SK-N-MC (cell line): ENCODE measurements around the gene SPACA4.
A peak's percentile ranks its signal among the peaks of the same experiment; 100 is the strongest.
"Not testable (repeated sequence)": the region's sequence is repeated elsewhere in the genome, so short reads cannot be mapped to it uniquely, and the experiment has no call there.

ENCODE experiments used
- DNase-seq: peaks from one replicate; pipeline ENCODE4 v3.0.0-alpha.2; 2011; ENCODE audit warnings: low read depth, low spot score
- H3K27ac ChIP-seq: fragments of 200-600 bp; sonication (generic); 2 replicates; pipeline ENCODE4 v1.5.1; 2016; ENCODE audit warnings: mixed run types
- H3K36me3 ChIP-seq: fragments of 200-600 bp; sonication (generic); 2 replicates; pipeline ENCODE4 v1.6.1; 2017; ENCODE audit warnings: antibody characterized with exemption, low read length, mixed read lengths; ENCODE audit not compliant: insufficient read depth
- H3K4me3 ChIP-seq: fragments of 200-600 bp; sonication (generic); 2 replicates; pipeline ENCODE4 v1.5.1; 2016
- H3K9ac ChIP-seq: fragments of 200-600 bp; sonication (generic); 2 replicates; pipeline ENCODE4 v1.8.0; 2017; ENCODE audit warnings: mixed run types, mixed read lengths; ENCODE audit not compliant: insufficient read length
- H3K9me3 ChIP-seq: fragments of 200-600 bp; sonication (generic); 2 replicates; pipeline ENCODE4 v1.6.1; 2017; ENCODE audit warnings: low read depth, mild to moderate bottlenecking, antibody characterized with exemption, low read length, moderate library complexity, mixed read lengths
- EZH2 ChIP-seq: fragments of 200-600 bp; sonication (generic); IDR thresholded peaks from one replicate; pipeline ENCODE4 v1.6.1; 2017; ENCODE audit warnings: antibody characterized with exemption
- FOXP2 ChIP-seq: optimal IDR thresholded peaks from 2 replicates; pipeline ENCODE3; 2011; ENCODE audit warnings: mild to moderate bottlenecking, moderate library complexity; ENCODE audit not compliant: insufficient read depth; ENCODE audit errors: extremely low read length, control extremely low read depth
- POLR2AphosphoS5 ChIP-seq: IDR thresholded peaks from 2 replicates; pipeline ENCODE4 v1.6.1; 2012; ENCODE audit warnings: mild to moderate bottlenecking, low read depth, low read length, borderline replicate concordance

SPACA4 gene

GRCh38 chr19:48571378-48572162, 35.0 kb upstream of the SPACA4 start:
- Histone ChIP-seq H3K36me3 (no peaks in the 10 kb centered on the region), H3K27ac (no peak overlapping the region), H3K9me3 (no peaks in the 10 kb centered on the region), H3K4me3 (no peak overlapping the region), H3K9ac (no peak overlapping the region)
- no peak for DNase-seq
- no peak for TF ChIP-seq EZH2

- Histone ChIP-seq H3K4me3 (no peak overlapping the region), H3K9ac (no peak overlapping the region), H3K36me3 (no peaks in the 10 kb centered on the region), H3K9me3 (no peaks in the 10 kb centered on the region), H3K27ac (no peak overlapping the region)
- DNase-seq, result no peak
- no peak for TF ChIP-seq POLR2AphosphoS5
- TF ChIP-seq FOXP2, result no peak
- TF ChIP-seq EZH2, result no peak
Measured at GRCh38 chr19:48573163-48573505, 33.4 kb upstream of the SPACA4 start.

- TF ChIP-seq EZH2 (no peak), FOXP2 (no peak), POLR2AphosphoS5 (no peak)
- Histone ChIP-seq H3K9ac (no peak overlapping the region), H3K36me3 (no peaks in the 10 kb centered on the region), H3K27ac (no peak overlapping the region), H3K9me3 (no peaks in the 10 kb centered on the region), H3K4me3 (no peak overlapping the region)
- DNase-seq, result no peak
Measured at GRCh38 chr19:48575931-48576622, 30.5 kb upstream of the SPACA4 start.

GRCh38 chr19:48577908-48578307, 28.6 kb upstream of the SPACA4 start:
- not testable (repeated sequence) for H3K4me3 ChIP-seq, DNase-seq, H3K36me3 ChIP-seq, H3K9ac ChIP-seq, H3K27ac ChIP-seq, H3K9me3 ChIP-seq

GRCh38 chr19:48578891-48579290, 27.7 kb upstream of the SPACA4 start:
- TF ChIP-seq EZH2 (no peak), POLR2AphosphoS5 (no peak), FOXP2 (no peak)
- Histone ChIP-seq H3K9me3 (no peaks in the 10 kb centered on the region), H3K27ac (no peak overlapping the region), H3K4me3 (no peak overlapping the region), H3K9ac (no peak overlapping the region), H3K36me3 (no peaks in the 10 kb centered on the region)
- no peak for DNase-seq

DNA sequence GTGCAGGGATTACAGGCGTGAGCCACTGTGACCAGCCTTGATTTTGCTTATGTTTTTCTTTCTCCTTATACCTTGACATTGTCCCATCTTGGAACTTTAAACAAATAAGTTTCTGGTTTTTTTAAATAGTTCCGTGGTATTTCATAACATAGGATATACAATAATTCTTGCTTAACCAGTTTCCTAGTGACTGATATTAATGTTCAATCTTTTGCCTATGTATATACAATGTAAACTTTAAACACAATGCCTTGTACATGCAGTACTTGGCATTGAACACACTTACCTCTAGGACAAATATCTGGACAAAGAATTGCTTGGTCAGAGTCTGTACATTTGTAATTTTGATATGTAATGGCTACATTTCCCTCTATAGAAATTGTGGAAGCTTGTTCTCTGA, 24.4 kb upstream of the SPACA4 start:
- H3K36me3 ChIP-seq, result no peaks in the 10 kb centered on the region
- H3K9ac ChIP-seq, result no peak overlapping the region
- no peak for DNase-seq
- no peak overlapping the region for H3K4me3 ChIP-seq
- TF ChIP-seq EZH2 (no peak), FOXP2 (no peak)
- H3K27ac ChIP-seq, result no peak overlapping the region
- no peaks in the 10 kb centered on the region for H3K9me3 ChIP-seq

DNA sequence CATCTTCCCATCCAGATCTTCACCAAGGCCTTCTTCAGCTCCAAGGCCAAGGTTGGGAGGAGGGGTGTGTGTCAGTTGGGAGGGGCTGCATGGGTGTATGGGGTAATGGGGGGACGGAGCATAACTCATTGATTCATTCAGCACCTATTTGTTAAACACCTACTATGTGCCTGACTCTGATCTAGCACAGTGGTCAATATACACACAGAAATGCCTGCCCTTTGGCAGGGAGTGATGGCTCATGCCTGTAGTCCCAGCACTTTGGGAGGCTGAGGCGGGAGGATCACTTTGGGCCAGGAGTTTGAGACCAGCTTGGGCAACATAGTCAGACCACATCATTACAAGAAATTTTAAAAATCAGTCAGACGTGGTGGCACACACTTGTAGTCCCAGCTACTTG, 19.2 kb upstream of the SPACA4 start:
- Histone ChIP-seq H3K4me3 (no peak overlapping the region), H3K9ac (no peak overlapping the region), H3K27ac (no peak overlapping the region), H3K9me3 (no peaks in the 10 kb centered on the region), H3K36me3 (no peaks in the 10 kb centered on the region)
- no peak for DNase-seq
- no peak for TF ChIP-seq EZH2
- no peak for TF ChIP-seq FOXP2
- TF ChIP-seq POLR2AphosphoS5, result no peak

DNA sequence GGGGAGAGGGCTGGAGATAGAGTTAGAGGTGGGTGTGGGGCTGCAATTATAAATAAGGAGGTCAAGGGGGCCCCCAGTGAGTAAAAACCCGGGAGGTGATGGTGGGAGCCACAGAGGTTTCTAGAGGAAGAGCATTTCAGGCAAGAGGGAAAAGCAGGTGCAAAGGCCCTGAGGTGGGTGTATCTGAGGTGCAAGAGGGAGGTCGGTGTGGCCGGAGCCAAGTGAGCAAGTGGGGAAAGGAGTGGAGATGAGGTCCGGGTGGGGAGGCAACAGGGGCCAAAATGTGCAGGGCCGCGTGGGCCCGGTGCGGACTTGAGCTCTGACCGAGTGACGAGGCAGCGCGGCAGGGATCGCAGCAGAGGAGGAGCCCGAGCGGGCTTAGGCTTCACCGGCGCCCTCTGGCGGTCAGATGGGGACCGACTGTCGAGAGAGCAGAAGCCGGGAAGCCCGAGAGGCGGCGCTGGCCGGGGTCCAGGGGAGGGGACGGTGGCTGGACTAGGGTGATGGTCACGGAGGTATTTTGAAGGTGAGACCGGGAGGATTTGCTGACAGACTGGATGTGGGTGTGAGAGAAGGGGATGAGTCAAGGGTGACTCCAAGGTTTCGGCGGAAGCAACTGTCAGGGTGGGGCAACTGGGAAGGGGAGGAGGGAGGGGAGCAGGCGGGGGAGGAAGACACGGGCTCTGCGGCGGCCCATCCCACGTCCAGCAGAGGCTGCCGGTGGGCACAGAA, 17.7 kb upstream of the SPACA4 start:
- H3K9me3 ChIP-seq, result no peaks in the 10 kb centered on the region
- no peak overlapping the region for H3K27ac ChIP-seq
- no peaks in the 10 kb centered on the region for H3K36me3 ChIP-seq
- TF ChIP-seq EZH2 (no peak), POLR2AphosphoS5 (no peak), FOXP2 (no peak)
- peak overlapping the region; percentile 79 for H3K4me3 ChIP-seq
- no peak overlapping the region for H3K9ac ChIP-seq
- no peak for DNase-seq

DNA sequence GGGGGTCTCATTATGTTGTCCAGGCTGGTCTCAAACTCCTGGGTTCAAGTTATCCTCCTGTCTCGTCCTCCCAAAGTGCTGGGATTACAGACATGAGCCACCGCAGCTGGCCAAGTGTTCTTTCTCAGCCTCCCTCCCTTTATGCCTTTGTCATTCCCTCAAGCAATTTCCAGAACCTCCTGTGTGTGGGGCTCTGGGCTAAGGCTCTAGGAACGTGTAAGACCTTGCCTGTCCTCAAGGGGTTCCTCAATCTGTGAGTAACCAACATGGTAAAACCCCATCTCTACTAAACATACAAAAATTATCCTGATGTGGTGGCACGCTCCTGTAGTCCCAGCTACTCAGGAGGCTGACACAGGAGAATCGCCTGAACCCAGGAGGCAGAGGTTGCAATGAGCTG, 15.5 kb upstream of the SPACA4 start:
- Histone ChIP-seq H3K36me3 (no peaks in the 10 kb centered on the region), H3K27ac (no peak overlapping the region), H3K9me3 (no peaks in the 10 kb centered on the region), H3K9ac (no peak overlapping the region), H3K4me3 (no peak overlapping the region)
- TF ChIP-seq FOXP2 (no peak), EZH2 (no peak), POLR2AphosphoS5 (no peak)
- no peak for DNase-seq
